MM.1S (cell line): Measurements from ENCODE around the gene C19orf81.
A peak's percentile ranks its signal among the peaks of the same experiment; 100 is the strongest.

Experiments used
- DNase-seq: peaks from one replicate; pipeline ENCODE4 v3.0.0-alpha.2; 2015
- H2AFZ ChIP-seq: fragments of 300-600 bp; sonication (generic); 2 replicates; pipeline ENCODE4 v1.6.0; 2016; ENCODE audit warnings: antibody characterized with exemption, low read length
- H3F3A ChIP-seq: fragments of 300-600 bp; sonication (generic); 2 replicates; pipeline ENCODE4 v1.6.1; 2016; ENCODE audit warnings: mild to moderate bottlenecking, antibody characterized with exemption, low read length, moderate library complexity, mixed read lengths; ENCODE audit not compliant: insufficient read depth
- H3K27ac ChIP-seq: fragments of 300-600 bp; sonication (generic); 2 replicates; pipeline ENCODE4 v1.5.1; 2016; ENCODE audit warnings: mild to moderate bottlenecking, low read length
- H3K27me3 ChIP-seq: fragments of 300-600 bp; sonication (generic); replicated peaks from 2 replicates; pipeline ENCODE4 v1.6.0; 2016; ENCODE audit warnings: low read length; ENCODE audit not compliant: insufficient read depth
- H3K36me3 ChIP-seq: fragments of 300-600 bp; sonication (generic); replicated peaks from 2 replicates; pipeline ENCODE4 v1.6.1; 2016; ENCODE audit warnings: mild to moderate bottlenecking, low read length, mixed read lengths; ENCODE audit not compliant: insufficient read depth
- H3K4me1 ChIP-seq: fragments of 300-600 bp; sonication (generic); 2 replicates; pipeline ENCODE4 v1.6.1; 2016; ENCODE audit warnings: low read length, mixed read lengths
- H3K4me2 ChIP-seq: fragments of 300-600 bp; sonication (generic); 2 replicates; pipeline ENCODE4 v1.6.0; 2016; ENCODE audit warnings: low read depth, low read length
- H3K4me3 ChIP-seq: fragments of 300-600 bp; sonication (generic); 2 replicates; pipeline ENCODE4 v1.5.1; 2016; ENCODE audit warnings: low read length, mixed read lengths
- H3K79me2 ChIP-seq: fragments of 300-600 bp; sonication (generic); 2 replicates; pipeline ENCODE4 v1.6.1; 2016; ENCODE audit warnings: mixed run types, low read length, mixed read lengths
- H3K9ac ChIP-seq: fragments of 300-600 bp; sonication (generic); 2 replicates; pipeline ENCODE4 v1.6.1; 2016; ENCODE audit warnings: low read length, mixed read lengths
- H3K9me2 ChIP-seq: fragments of 300-600 bp; sonication (generic); replicated peaks from 2 replicates; pipeline ENCODE4 v1.6.1; 2016; ENCODE audit warnings: mild to moderate bottlenecking, low read length, mixed read lengths; ENCODE audit not compliant: insufficient read depth
- H3K9me3 ChIP-seq: fragments of 300-600 bp; sonication (generic); replicated peaks from 2 replicates; pipeline ENCODE4 v1.6.1; 2016; ENCODE audit warnings: mild to moderate bottlenecking, low read length, mixed read lengths; ENCODE audit not compliant: insufficient read depth
- H4K20me1 ChIP-seq: fragments of 300-600 bp; sonication (generic); 2 replicates; pipeline ENCODE4 v1.6.1; 2016; ENCODE audit warnings: mild to moderate bottlenecking, low read length, moderate library complexity, mixed read lengths; ENCODE audit not compliant: insufficient read depth
- EZH2 ChIP-seq: fragments of 300-600 bp; sonication (generic); optimal IDR thresholded peaks from 2 replicates; pipeline ENCODE3; 2017; ENCODE audit warnings: low read depth, mild to moderate bottlenecking, antibody characterized with exemption, low read length, mixed read lengths
- EZH2phosphoT487 ChIP-seq: fragments of 300-600 bp; sonication (generic); IDR thresholded peaks from 2 replicates; pipeline ENCODE4 v1.6.1; 2018; ENCODE audit warnings: antibody characterized with exemption, low read length
- TF ChIP-seq, protein P1 (sequence below): fragments of 300-600 bp; sonication (generic); IDR thresholded peaks from 2 replicates; pipeline ENCODE4 v1.5.1; 2016; ENCODE audit warnings: antibody characterized with exemption, low read length, mixed read lengths

Gene C19orf81

DNA sequence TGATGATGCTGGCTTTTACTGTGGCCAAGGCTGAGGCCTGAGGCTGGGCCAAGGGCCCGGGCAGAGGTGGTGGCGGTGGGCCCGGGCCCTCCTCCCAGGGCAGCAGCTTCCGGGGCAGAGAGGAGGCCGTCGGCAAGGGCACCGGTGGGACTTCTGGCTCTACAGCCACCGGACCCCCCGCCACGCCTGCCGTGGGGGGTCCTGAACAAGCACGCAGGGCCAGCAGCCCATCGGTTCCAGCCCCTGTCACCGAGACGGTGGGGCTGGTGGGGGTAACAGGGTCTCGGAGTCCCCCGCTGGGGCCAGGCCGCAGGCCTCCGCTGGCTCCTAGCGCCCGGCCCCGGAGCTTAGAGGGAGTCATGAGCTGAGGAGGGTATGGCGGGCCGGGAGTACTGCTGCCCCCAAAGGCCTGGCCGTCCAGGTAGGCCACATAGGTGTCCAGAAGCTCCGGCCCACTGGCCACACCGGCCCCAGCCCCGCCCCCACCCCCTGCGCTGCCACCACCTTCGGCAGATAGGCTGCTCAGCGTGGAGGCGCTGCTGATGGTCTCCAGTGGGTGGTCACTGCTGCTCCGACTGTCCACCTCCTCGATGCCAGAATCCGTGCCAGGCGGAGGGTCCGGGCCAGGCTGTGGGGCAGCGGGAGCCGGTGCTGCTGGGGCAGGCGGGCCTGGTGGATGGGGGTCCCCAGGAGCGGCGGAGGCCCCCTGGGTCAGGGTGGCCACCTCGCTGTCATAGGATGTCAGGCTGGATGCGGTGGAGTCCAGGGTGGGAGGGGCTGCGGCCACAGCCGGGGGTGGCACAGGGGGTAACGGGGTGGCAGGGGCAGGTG lies 17.3 kb downstream of the C19orf81 start:
- no peak for DNase-seq
- peak overlapping the region; percentile 43; the same call in 1 of the 2 replicates for H2AFZ ChIP-seq
- no peak overlapping the region for H3K27ac ChIP-seq
- no peaks in the 10 kb centered on the region for H4K20me1 ChIP-seq
- H3K36me3 ChIP-seq: no peaks in the 10 kb centered on the region
- H3K79me2 ChIP-seq: no peaks in the 10 kb centered on the region
- TF ChIP-seq, protein P1, sequence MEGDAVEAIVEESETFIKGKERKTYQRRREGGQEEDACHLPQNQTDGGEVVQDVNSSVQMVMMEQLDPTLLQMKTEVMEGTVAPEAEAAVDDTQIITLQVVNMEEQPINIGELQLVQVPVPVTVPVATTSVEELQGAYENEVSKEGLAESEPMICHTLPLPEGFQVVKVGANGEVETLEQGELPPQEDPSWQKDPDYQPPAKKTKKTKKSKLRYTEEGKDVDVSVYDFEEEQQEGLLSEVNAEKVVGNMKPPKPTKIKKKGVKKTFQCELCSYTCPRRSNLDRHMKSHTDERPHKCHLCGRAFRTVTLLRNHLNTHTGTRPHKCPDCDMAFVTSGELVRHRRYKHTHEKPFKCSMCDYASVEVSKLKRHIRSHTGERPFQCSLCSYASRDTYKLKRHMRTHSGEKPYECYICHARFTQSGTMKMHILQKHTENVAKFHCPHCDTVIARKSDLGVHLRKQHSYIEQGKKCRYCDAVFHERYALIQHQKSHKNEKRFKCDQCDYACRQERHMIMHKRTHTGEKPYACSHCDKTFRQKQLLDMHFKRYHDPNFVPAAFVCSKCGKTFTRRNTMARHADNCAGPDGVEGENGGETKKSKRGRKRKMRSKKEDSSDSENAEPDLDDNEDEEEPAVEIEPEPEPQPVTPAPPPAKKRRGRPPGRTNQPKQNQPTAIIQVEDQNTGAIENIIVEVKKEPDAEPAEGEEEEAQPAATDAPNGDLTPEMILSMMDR: no peak
- TF ChIP-seq EZH2phosphoT487 (no peak), EZH2 (no peak)
- peak overlapping the region; percentile 41; the same call in 1 of the 2 replicates for H3K4me2 ChIP-seq
- H3K27me3 ChIP-seq: peaks cover 51% of the 10 kb centered on the region
- H3K9ac ChIP-seq: no peak overlapping the region
- H3K4me3 ChIP-seq: peak overlapping the region; percentile 28; the same call in 1 of the 2 replicates
- H3F3A ChIP-seq: no peaks in the 10 kb centered on the region
- H3K9me2 ChIP-seq: no peaks in the 10 kb centered on the region
- H3K4me1 ChIP-seq: no peaks in the 10 kb centered on the region
- no peaks in the 10 kb centered on the region for H3K9me3 ChIP-seq

DNA sequence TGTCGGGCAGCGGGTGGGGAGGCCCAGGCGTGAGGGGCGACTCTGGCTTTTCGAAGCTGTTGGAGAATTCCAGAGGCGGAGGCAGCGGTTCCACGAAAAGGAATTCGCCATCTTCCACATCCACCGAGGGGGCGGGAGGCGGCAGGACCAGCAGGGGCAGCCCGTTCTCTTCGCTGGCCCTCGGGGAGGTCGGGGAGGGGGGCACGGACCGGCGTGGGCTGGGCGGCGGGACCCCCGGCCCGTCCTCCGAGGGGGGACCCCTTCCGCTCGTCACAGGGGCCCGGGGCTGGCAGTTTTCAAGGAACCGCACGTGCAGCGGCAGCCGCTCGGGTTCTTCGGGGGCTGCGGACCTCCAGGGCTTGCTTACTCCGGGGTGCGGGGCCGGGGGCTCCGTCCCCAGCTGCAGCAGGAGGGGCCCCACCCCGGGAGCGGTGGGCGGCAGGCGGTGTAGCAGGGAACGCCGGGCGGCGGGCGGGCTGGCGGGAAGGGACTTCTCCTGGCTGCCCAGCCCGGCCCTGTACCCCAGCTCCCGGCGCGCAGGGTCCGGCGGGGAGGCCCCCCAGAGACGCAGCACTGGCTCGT lies 18.0 kb downstream of the C19orf81 start:
- Histone ChIP-seq H3K4me3 (no peak overlapping the region), H3K27me3 (peaks cover 54% of the 10 kb centered on the region), H2AFZ (no peak overlapping the region)

DNA sequence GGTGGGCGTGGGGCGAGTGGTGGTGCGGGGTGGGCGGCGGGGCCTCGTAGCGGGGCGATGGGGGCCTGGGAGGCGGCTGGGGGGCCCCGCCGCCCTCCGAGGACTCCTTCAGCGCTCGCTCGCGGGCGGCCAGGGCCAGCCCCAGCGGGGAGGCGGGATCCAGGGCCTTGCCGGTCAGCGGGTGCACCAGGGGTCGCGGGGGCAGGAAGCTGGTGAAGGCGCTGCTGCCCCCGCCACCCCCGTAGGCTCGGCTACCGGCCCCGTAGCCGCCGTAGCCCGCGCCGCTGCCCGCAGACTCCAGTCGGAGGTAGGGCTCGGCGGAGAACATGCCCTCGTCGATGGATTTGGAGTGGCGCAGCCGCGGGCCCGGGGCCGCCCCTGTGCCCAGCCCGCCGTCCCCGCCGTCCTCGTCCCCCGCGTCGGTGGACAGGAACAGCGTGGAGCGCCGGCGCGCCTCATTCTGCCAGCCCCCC lies 18.6 kb downstream of the C19orf81 start:
- H3K9me2 ChIP-seq: no peaks in the 10 kb centered on the region
- no peaks in the 10 kb centered on the region for H3K79me2 ChIP-seq
- TF ChIP-seq, protein P1: no peak
- TF ChIP-seq EZH2 (no peak), EZH2phosphoT487 (no peak)
- H3K4me2 ChIP-seq: no peak overlapping the region
- no peaks in the 10 kb centered on the region for H3K36me3 ChIP-seq
- DNase-seq: no peak
- H4K20me1 ChIP-seq: no peaks in the 10 kb centered on the region
- H2AFZ ChIP-seq: no peak overlapping the region
- H3K27me3 ChIP-seq: peaks cover 56% of the 10 kb centered on the region
- no peak overlapping the region for H3K27ac ChIP-seq
- no peaks in the 10 kb centered on the region for H3F3A ChIP-seq
- H3K4me3 ChIP-seq: no peak overlapping the region
- H3K9ac ChIP-seq: no peak overlapping the region
- no peaks in the 10 kb centered on the region for H3K9me3 ChIP-seq
- no peaks in the 10 kb centered on the region for H3K4me1 ChIP-seq

More for the DNA sequence above, 18.0 kb downstream of the C19orf81 start:
- Histone ChIP-seq H3F3A (no peaks in the 10 kb centered on the region), H3K36me3 (no peaks in the 10 kb centered on the region), H3K4me1 (no peaks in the 10 kb centered on the region), H3K27ac (no peak overlapping the region), H3K9me2 (no peaks in the 10 kb centered on the region), H3K9ac (no peak overlapping the region), H3K9me3 (no peaks in the 10 kb centered on the region), H4K20me1 (no peaks in the 10 kb centered on the region), H3K79me2 (no peaks in the 10 kb centered on the region), H3K4me2 (no peak overlapping the region)
- TF ChIP-seq EZH2phosphoT487 (no peak), EZH2 (no peak)
- TF ChIP-seq, protein P1: no peak
- no peak for DNase-seq
